Mucosa of rectum (tissue), 2 donors: ENCODE results near the gene LEPR.

ENCODE experiments used
- H3K27ac ChIP-seq, 2 donors: one replicate each; pipeline ENCODE4 v1.7.0; 2013; ENCODE audit warnings: inconsistent platforms in 2 of 2, low read depth in 2 of 2, low read length in 2 of 2
- H3K27me3 ChIP-seq, 2 donors: one replicate each; pipeline ENCODE4 v1.7.0; 2013; ENCODE audit warnings: low read length in 2 of 2; ENCODE audit not compliant: control insufficient read depth in 2 of 2, insufficient read depth in 2 of 2
- H3K36me3 ChIP-seq, 2 donors: one replicate each; pipeline ENCODE4 v1.7.0; 2013; ENCODE audit warnings: low read length in 2 of 2; ENCODE audit not compliant: control insufficient read depth in 2 of 2, insufficient read depth in 2 of 2
- H3K4me1 ChIP-seq, 2 donors: one replicate each; pipeline ENCODE4 v1.7.0; 2013; ENCODE audit warnings: low read length in 2 of 2, mild to moderate bottlenecking in 1 of 2; ENCODE audit not compliant: control insufficient read depth in 2 of 2, insufficient read depth in 2 of 2
- H3K4me3 ChIP-seq, 2 donors: one replicate each; pipeline ENCODE4 v1.7.0; 2013; ENCODE audit warnings: low read length in 2 of 2
- H3K9ac ChIP-seq, 2 donors: one replicate each; pipeline ENCODE4 v1.7.0; 2013; ENCODE audit warnings: low read length in 2 of 2, low read depth in 1 of 2, mild to moderate bottlenecking in 1 of 2
- H3K9me3 ChIP-seq, 2 donors: one replicate each; pipeline ENCODE4 v1.7.0; 2013; ENCODE audit warnings: low read length in 2 of 2; ENCODE audit not compliant: control insufficient read depth in 2 of 2
- donor health status: healthy.
- donor health status: Normal muscosa, but diverticular disease.

The LEPR gene

GRCh38 chr1:65421351-65422025 is 1.0 kb downstream of the LEPR start:
- no peaks in the 10 kb centered on the region for H3K27me3 ChIP-seq
- peaks cover 10 to 14% of the 10 kb centered on the region in 2 donors for H3K36me3 ChIP-seq
- H3K4me1 ChIP-seq = peaks cover 0 to 11% of the 10 kb centered on the region in 2 donors
- peak overlapping the region; percentile 93 to 97 for H3K9ac ChIP-seq
- peak overlapping the region; percentile 82 to 89 for H3K4me3 ChIP-seq
- no peaks in the 10 kb centered on the region for H3K9me3 ChIP-seq
- H3K27ac ChIP-seq = peak overlapping the region; percentile 95 to 96

GRCh38 chr1:65422241-65423203 is 2.1 kb downstream of the LEPR start:
- Histone ChIP-seq H3K4me3 (peak overlapping the region in 1 of 2 donors; percentile 89), H3K9ac (no peak overlapping the region), H3K27ac (no peak overlapping the region), H3K36me3 (peaks cover 10 to 19% of the 10 kb centered on the region in 2 donors), H3K9me3 (no peaks in the 10 kb centered on the region), H3K4me1 (peaks cover 0 to 11% of the 10 kb centered on the region in 2 donors), H3K27me3 (no peaks in the 10 kb centered on the region)

- Histone ChIP-seq H3K9me3 (no peaks in the 10 kb centered on the region), H3K4me3 (no peak overlapping the region), H3K36me3 (peaks cover 13 to 24% of the 10 kb centered on the region in 2 donors), H3K9ac (no peak overlapping the region), H3K4me1 (peaks cover 0 to 11% of the 10 kb centered on the region in 2 donors), H3K27me3 (no peaks in the 10 kb centered on the region), H3K27ac (no peak overlapping the region)
Observed at GRCh38 chr1:65423884-65424572, 3.6 kb downstream of the LEPR start.

GRCh38 chr1:65424573-65424889 is 4.1 kb downstream of the LEPR start:
- Histone ChIP-seq H3K36me3 (peaks cover 13 to 27% of the 10 kb centered on the region in 2 donors), H3K27ac (no peak overlapping the region), H3K9ac (no peak overlapping the region), H3K9me3 (no peaks in the 10 kb centered on the region), H3K27me3 (no peaks in the 10 kb centered on the region), H3K4me3 (no peak overlapping the region), H3K4me1 (peaks cover 0 to 11% of the 10 kb centered on the region in 2 donors)

- no peaks in the 10 kb centered on the region for H3K9me3 ChIP-seq
- no peak overlapping the region for H3K4me3 ChIP-seq
- H3K9ac ChIP-seq = no peak overlapping the region
- H3K27ac ChIP-seq = no peak overlapping the region
- H3K36me3 ChIP-seq = peaks cover 17 to 27% of the 10 kb centered on the region in 2 donors
- no peaks in the 10 kb centered on the region for H3K27me3 ChIP-seq
- H3K4me1 ChIP-seq = peaks cover 0 to 11% of the 10 kb centered on the region in 2 donors
Observed at GRCh38 chr1:65425006-65425405, 4.5 kb downstream of the LEPR start.

GRCh38 chr1:65425697-65426096 is 5.2 kb downstream of the LEPR start:
- Histone ChIP-seq H3K4me3 (no peak overlapping the region), H3K27me3 (no peaks in the 10 kb centered on the region), H3K9ac (no peak overlapping the region), H3K36me3 (peaks cover 24 to 32% of the 10 kb centered on the region in 2 donors), H3K27ac (no peak overlapping the region), H3K4me1 (peaks cover 0 to 11% of the 10 kb centered on the region in 2 donors), H3K9me3 (no peaks in the 10 kb centered on the region)

GRCh38 chr1:65429078-65429477 is 8.6 kb downstream of the LEPR start:
- H3K4me1 ChIP-seq = no peaks in the 10 kb centered on the region
- no peaks in the 10 kb centered on the region for H3K27me3 ChIP-seq
- no peaks in the 10 kb centered on the region for H3K9me3 ChIP-seq
- H3K4me3 ChIP-seq = no peak overlapping the region
- H3K27ac ChIP-seq = no peak overlapping the region
- no peak overlapping the region for H3K9ac ChIP-seq
- peaks cover 31 to 38% of the 10 kb centered on the region in 2 donors for H3K36me3 ChIP-seq

GRCh38 chr1:65429806-65430205 is 9.3 kb downstream of the LEPR start:
- Histone ChIP-seq H3K9ac (no peak overlapping the region), H3K27ac (no peak overlapping the region), H3K9me3 (no peaks in the 10 kb centered on the region), H3K27me3 (no peaks in the 10 kb centered on the region), H3K4me3 (no peak overlapping the region), H3K36me3 (peaks cover 33 to 42% of the 10 kb centered on the region in 2 donors), H3K4me1 (no peaks in the 10 kb centered on the region)

- Histone ChIP-seq H3K27ac (no peak overlapping the region), H3K4me1 (no peaks in the 10 kb centered on the region), H3K9me3 (no peaks in the 10 kb centered on the region)
Observed at GRCh38 chr1:65431111-65431705, 10.7 kb downstream of the LEPR start.

More at GRCh38 chr1:65431111-65431705, 10.7 kb downstream of the LEPR start:
- peaks cover 28 to 32% of the 10 kb centered on the region in 2 donors for H3K36me3 ChIP-seq
- no peak overlapping the region for H3K4me3 ChIP-seq
- no peak overlapping the region for H3K9ac ChIP-seq
- no peaks in the 10 kb centered on the region for H3K27me3 ChIP-seq
